PC-9 (cell line): ENCODE results near the gene STK17A. TPM values are rescaled to one million over a fixed set of nuclear protein-coding genes. Genes with fewer than 3 reads are reported as not detected.
"Not testable (repeated sequence)": the region's sequence is repeated elsewhere in the genome, so short reads cannot be mapped to it uniquely, and the experiment has no call there.

ENCODE experiments used
- BruUV-seq: library from RNA; stranded (reverse); fragments of 400-500 nt; replicated peaks from 2 replicates; lab custom pipeline; 2021; lab: Mats Ljungman, UMichigan
- CTCF ChIA-PET: fragments of 300-600 bp; sonication (Branson Sonifier 250); formaldehyde crosslinking; loops from one replicate; lab custom pipeline; 2022; ENCODE audit warnings: antibody characterized with exemption; lab: Charles Lee
- POLR2A ChIA-PET: fragments of 300-600 bp; sonication (Branson Sonifier 250); formaldehyde crosslinking; loops from one replicate; lab custom pipeline; 2022; ENCODE audit warnings: antibody characterized with exemption; ENCODE audit not compliant: unreplicated experiment; lab: Charles Lee
- DNase-seq, 2 experiments: peaks; one replicate each; pipeline versions ENCODE4 v3.0.0 to v3.0.0-alpha.2; 2015 to 2022; ENCODE audit warnings: mixed read lengths in 1 of 2
- H2AFZ ChIP-seq: fragments of 200-600 bp; sonication (generic); 2 replicates; pipeline ENCODE4 v1.8.1; 2017; ENCODE audit warnings: antibody characterized with exemption
- H3F3A ChIP-seq: fragments of 200-600 bp; sonication (generic); 2 replicates; pipeline ENCODE4 v1.8.1; 2017; ENCODE audit warnings: antibody characterized with exemption, mild to moderate bottlenecking, low read depth; ENCODE audit not compliant: insufficient read depth
- H3K27ac ChIP-seq: fragments of 200-600 bp; sonication (generic); 2 replicates; pipeline ENCODE4 v1.6.1; 2016; ENCODE audit warnings: mixed run types
- H3K27me3 ChIP-seq: fragments of 200-600 bp; sonication (generic); 2 replicates; pipeline ENCODE4 v1.6.1; 2016; ENCODE audit warnings: low read depth, mixed run types; ENCODE audit not compliant: insufficient read depth
- H3K36me3 ChIP-seq: fragments of 200-600 bp; sonication (generic); 2 replicates; pipeline ENCODE4 v1.6.1; 2016; ENCODE audit warnings: low read depth, mixed run types
- H3K4me1 ChIP-seq: fragments of 200-600 bp; sonication (generic); replicated peaks from 2 replicates; pipeline ENCODE4 v1.6.1; 2016; ENCODE audit warnings: mixed run types; ENCODE audit not compliant: insufficient read depth
- H3K4me2 ChIP-seq: fragments of 200-600 bp; sonication (generic); 2 replicates; pipeline ENCODE4 v1.6.1; 2017; ENCODE audit warnings: mixed run types
- H3K4me3 ChIP-seq: fragments of 200-600 bp; sonication (generic); 2 replicates; pipeline ENCODE4 v1.6.1; 2016; ENCODE audit warnings: mixed run types
- H3K79me2 ChIP-seq: fragments of 200-600 bp; sonication (generic); 2 replicates; pipeline ENCODE4 v1.6.1; 2017; ENCODE audit warnings: low read depth, mixed run types
- H3K9me2 ChIP-seq: fragments of 200-600 bp; sonication (generic); 2 replicates; pipeline ENCODE4 v1.8.1; 2017; ENCODE audit warnings: mild to moderate bottlenecking; ENCODE audit not compliant: insufficient read depth
- H3K9me3 ChIP-seq: fragments of 200-600 bp; sonication (generic); 2 replicates; pipeline ENCODE4 v1.8.1; 2016; ENCODE audit warnings: low read depth; ENCODE audit not compliant: insufficient read depth
- H4K20me1 ChIP-seq: fragments of 200-600 bp; sonication (generic); 2 replicates; pipeline ENCODE4 v1.8.1; 2017; ENCODE audit not compliant: insufficient read depth
- CTCF ChIP-seq: fragments of 200-600 bp; sonication (generic); conservative IDR thresholded peaks from 2 replicates; pipeline ENCODE4 v1.6.1; 2017; ENCODE audit warnings: mixed run types, antibody characterized with exemption, mild to moderate bottlenecking, moderate library complexity
- EZH2 ChIP-seq: fragments of 200-600 bp; sonication (generic); IDR thresholded peaks from 2 replicates; pipeline ENCODE4 v1.8.0; 2017; ENCODE audit warnings: antibody characterized with exemption, low read depth
- intact Hi-C: fragments of 100-400 bp; cut with micrococcal nuclease; formaldehyde crosslinking; loops from one replicate; pipeline ENCODE4 v1.10.0; 2022; ENCODE audit not compliant: unreplicated experiment
- total RNA-seq: library from RNA; stranded (reverse); gene quantifications from 2 replicates; pipeline ENCODE4 v1.2.3, GENCODE V29; 2021

Gene STK17A
- total RNA-seq, 1 experiment from 2014 or later: 18.8 TPM

GRCh38 chr7:43625453-43625852, 42.5 kb downstream of the STK17A start:
- CTCF ChIA-PET: no interaction called here

GRCh38 chr7:43625980-43626379, 43.1 kb downstream of the STK17A start:
- peak overlapping the region; percentile 4; the same call in 1 of the 2 replicates for H3K27ac ChIP-seq
- no TSS peak for BruUV-seq
- no peak overlapping the region for H3K4me2 ChIP-seq
- POLR2A ChIA-PET: no interaction called here
- peaks cover 7% of the 10 kb centered on the region; the same call in 1 of the 2 replicates for H3K9me3 ChIP-seq
- intact Hi-C loops: no loop called here
- peaks cover 92% of the 10 kb centered on the region for H3F3A ChIP-seq
- H3K4me1 ChIP-seq: no peaks in the 10 kb centered on the region
- no peaks in the 10 kb centered on the region for H3K9me2 ChIP-seq
- no peak for DNase-seq
- no peak overlapping the region for H2AFZ ChIP-seq
- no peaks in the 10 kb centered on the region for H3K27me3 ChIP-seq
- CTCF ChIA-PET: no interaction called here
- peaks cover 87% of the 10 kb centered on the region for H3K36me3 ChIP-seq
- no peak overlapping the region for H3K4me3 ChIP-seq
- no peaks in the 10 kb centered on the region for H4K20me1 ChIP-seq
- TF ChIP-seq CTCF: no peak
- no peak for TF ChIP-seq EZH2
- H3K79me2 ChIP-seq: 0 out of 2 replicates have a peak, but pooled peaks cover 10% of the 10 kb centered on the region

More at GRCh38 chr7:43625453-43625852, 42.5 kb downstream of the STK17A start:
- Histone ChIP-seq H3K9me3 (peaks cover 7% of the 10 kb centered on the region; the same call in 1 of the 2 replicates), H2AFZ (no peak overlapping the region), H3K4me1 (no peaks in the 10 kb centered on the region), H3K4me2 (no peak overlapping the region), H3K4me3 (no peak overlapping the region), H3K27ac (no peak overlapping the region; the same call in 1 of the 2 replicates), H3K36me3 (peaks cover 82% of the 10 kb centered on the region), H3K79me2 (0 out of 2 replicates have a peak, but pooled peaks cover 10% of the 10 kb centered on the region), H3K27me3 (no peaks in the 10 kb centered on the region), H3F3A (peaks cover 87% of the 10 kb centered on the region), H4K20me1 (no peaks in the 10 kb centered on the region), H3K9me2 (no peaks in the 10 kb centered on the region)
- intact Hi-C loops: no loop called here
- no peak for DNase-seq
- BruUV-seq: no TSS peak
- TF ChIP-seq CTCF: no peak
- TF ChIP-seq EZH2: no peak
- POLR2A ChIA-PET: no interaction called here

- H3K9me2 ChIP-seq: no peaks in the 10 kb centered on the region
- H4K20me1 ChIP-seq: no peaks in the 10 kb centered on the region
- peaks cover 90% of the 10 kb centered on the region for H3K36me3 ChIP-seq
- no peak overlapping the region for H3K4me2 ChIP-seq
- H3F3A ChIP-seq: peaks cover 91% of the 10 kb centered on the region
- no peak for TF ChIP-seq CTCF
- no peak for TF ChIP-seq EZH2
- no peak overlapping the region for H3K4me3 ChIP-seq
- peak overlapping the region; percentile 4; the same call in 1 of the 2 replicates for H3K27ac ChIP-seq
- intact Hi-C loops: no loop called here
- H3K27me3 ChIP-seq: no peaks in the 10 kb centered on the region
- ChIA-PET CTCF (no interaction called here), POLR2A (interaction anchor here (0.6 kb wide), 1 partner anchor 42 kb away, joined by 5 read pairs; no protein-coding TSS in a partner anchor)
- H3K79me2 ChIP-seq: 0 out of 2 replicates have a peak, but pooled peaks cover 10% of the 10 kb centered on the region
- no peaks in the 10 kb centered on the region for H3K4me1 ChIP-seq
- no TSS peak for BruUV-seq
- peaks cover 7% of the 10 kb centered on the region; the same call in 1 of the 2 replicates for H3K9me3 ChIP-seq
- DNase-seq: no peak
- H2AFZ ChIP-seq: no peak overlapping the region
Observed at GRCh38 chr7:43626695-43627094, 43.8 kb downstream of the STK17A start.

GRCh38 chr7:43627798-43628197, 44.9 kb downstream of the STK17A start:
- CTCF ChIA-PET, H3K9me2 ChIP-seq, H3K9me3 ChIP-seq, BruUV-seq, H4K20me1 ChIP-seq, H3K27me3 ChIP-seq, H3K27ac ChIP-seq, H3K4me1 ChIP-seq, H3K79me2 ChIP-seq, H3K4me2 ChIP-seq, H2AFZ ChIP-seq, H3K4me3 ChIP-seq, DNase-seq, intact Hi-C loops, POLR2A ChIA-PET: not testable (repeated sequence)
- H3K36me3 ChIP-seq: peaks cover 90% of the 10 kb centered on the region
- H3F3A ChIP-seq: peaks cover 82% of the 10 kb centered on the region
